ENCODE data around the gene H6PD.

The H6PD gene

GRCh38 chr1:9244501-9245229 is 10.1 kb downstream of the H6PD start:
- in situ Hi-C loops (cut with HindIII; ENCODE audit: low sequenced_read_pairs): no loop called here
- DNase-seq (ENCODE audit: low read depth, low spot score): peak; percentile 14

DNA sequence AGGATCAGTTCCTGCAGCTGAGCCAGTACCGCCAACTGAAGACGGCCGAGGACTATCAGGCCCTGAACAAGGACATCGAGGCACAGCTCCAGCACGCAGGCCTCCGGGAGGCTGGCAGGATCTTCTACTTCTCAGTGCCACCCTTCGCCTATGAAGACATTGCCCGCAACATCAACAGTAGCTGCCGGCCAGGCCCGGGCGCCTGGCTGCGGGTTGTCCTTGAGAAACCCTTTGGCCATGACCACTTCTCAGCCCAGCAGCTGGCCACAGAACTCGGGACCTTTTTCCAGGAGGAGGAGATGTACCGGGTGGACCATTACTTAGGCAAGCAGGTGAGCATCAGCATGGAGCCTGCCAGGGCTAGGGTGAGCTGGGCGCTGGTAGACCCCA is 10.7 kb downstream of the H6PD start:
- TF ChIP-seq, protein P1, sequence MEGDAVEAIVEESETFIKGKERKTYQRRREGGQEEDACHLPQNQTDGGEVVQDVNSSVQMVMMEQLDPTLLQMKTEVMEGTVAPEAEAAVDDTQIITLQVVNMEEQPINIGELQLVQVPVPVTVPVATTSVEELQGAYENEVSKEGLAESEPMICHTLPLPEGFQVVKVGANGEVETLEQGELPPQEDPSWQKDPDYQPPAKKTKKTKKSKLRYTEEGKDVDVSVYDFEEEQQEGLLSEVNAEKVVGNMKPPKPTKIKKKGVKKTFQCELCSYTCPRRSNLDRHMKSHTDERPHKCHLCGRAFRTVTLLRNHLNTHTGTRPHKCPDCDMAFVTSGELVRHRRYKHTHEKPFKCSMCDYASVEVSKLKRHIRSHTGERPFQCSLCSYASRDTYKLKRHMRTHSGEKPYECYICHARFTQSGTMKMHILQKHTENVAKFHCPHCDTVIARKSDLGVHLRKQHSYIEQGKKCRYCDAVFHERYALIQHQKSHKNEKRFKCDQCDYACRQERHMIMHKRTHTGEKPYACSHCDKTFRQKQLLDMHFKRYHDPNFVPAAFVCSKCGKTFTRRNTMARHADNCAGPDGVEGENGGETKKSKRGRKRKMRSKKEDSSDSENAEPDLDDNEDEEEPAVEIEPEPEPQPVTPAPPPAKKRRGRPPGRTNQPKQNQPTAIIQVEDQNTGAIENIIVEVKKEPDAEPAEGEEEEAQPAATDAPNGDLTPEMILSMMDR (IDR thresholded peaks at IDR 0.05; ENCODE audit: low read depth, low read length): no peak
- in situ Hi-C loops (cut with HindIII; ENCODE audit: low sequenced_read_pairs): no loop called here
- no peak overlapping the region for H3K4me3 ChIP-seq (ENCODE audit: low read depth, low read length)

More at GRCh38 chr1:9244501-9245229, 10.1 kb downstream of the H6PD start:
- TF ChIP-seq, protein P1 (IDR thresholded peaks at IDR 0.05; ENCODE audit: low read depth, low read length): no peak
- H3K4me3 ChIP-seq (ENCODE audit: low read depth, low read length): no peak overlapping the region

GRCh38 chr1:9245661-9246060 is 11.1 kb downstream of the H6PD start:
- in situ Hi-C loops (cut with HindIII; ENCODE audit: low sequenced_read_pairs): no loop called here
- no peak overlapping the region for H3K4me3 ChIP-seq (ENCODE audit: low read depth, low read length)
- TF ChIP-seq, protein P1 (IDR thresholded peaks at IDR 0.05; ENCODE audit: low read depth, low read length): no peak
- DNase-seq (ENCODE audit: low read depth, low spot score): no peak

More for the DNA sequence above, 10.7 kb downstream of the H6PD start:
- no peak for DNase-seq (ENCODE audit: low read depth, low spot score)

- in situ Hi-C loops (cut with HindIII; ENCODE audit: low sequenced_read_pairs): no loop called here
- no peak for DNase-seq (ENCODE audit: low read depth, low spot score)
- H3K4me3 ChIP-seq (ENCODE audit: low read depth, low read length): no peak overlapping the region
- TF ChIP-seq, protein P1 (IDR thresholded peaks at IDR 0.05; ENCODE audit: low read depth, low read length): no peak
These were observed 11.6 kb downstream of the H6PD start for GRCh38 chr1:9246215-9246614.

- in situ Hi-C loops (cut with HindIII; ENCODE audit: low sequenced_read_pairs): no loop called here
- no peak for DNase-seq (ENCODE audit: low read depth, low spot score)
- H3K4me3 ChIP-seq (ENCODE audit: low read depth, low read length): no peak overlapping the region
- TF ChIP-seq, protein P1 (IDR thresholded peaks at IDR 0.05; ENCODE audit: low read depth, low read length): no peak
These were observed 12.5 kb downstream of the H6PD start for GRCh38 chr1:9246841-9247785.

DNA sequence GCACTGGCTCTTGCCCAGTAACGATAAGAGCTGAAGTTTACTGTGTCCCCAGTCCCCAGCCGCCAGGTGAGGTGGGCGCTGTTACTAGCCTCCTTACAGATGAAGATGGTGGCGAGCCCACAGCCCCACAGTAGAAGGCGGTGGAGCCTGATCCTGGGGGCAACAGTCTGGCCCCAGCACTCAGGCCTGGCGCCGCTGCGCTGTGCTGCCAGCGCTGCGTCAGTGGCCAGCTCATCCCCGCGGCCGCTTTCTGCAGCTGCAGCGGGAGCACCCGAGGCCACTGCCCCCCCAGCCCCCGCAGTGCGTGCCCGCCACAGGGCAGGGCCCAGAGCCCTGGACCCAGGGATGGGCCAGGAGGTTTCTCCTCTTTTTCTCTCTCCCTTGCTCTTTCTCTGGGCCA is 13.3 kb downstream of the H6PD start:
- TF ChIP-seq, protein P1 (IDR thresholded peaks at IDR 0.05; ENCODE audit: low read depth, low read length): no peak
- H3K4me3 ChIP-seq (ENCODE audit: low read depth, low read length): no peak overlapping the region
- in situ Hi-C loops (cut with HindIII; ENCODE audit: low sequenced_read_pairs): no loop called here
- DNase-seq (ENCODE audit: low read depth, low spot score): no peak
